HG03060 (cell line): ENCODE results near the gene C6orf136.
"Not testable (repeated sequence)": the region's sequence is repeated elsewhere in the genome, so short reads cannot be mapped to it uniquely, and the experiment has no call there.

Source experiments
- ATAC-seq: cut with Tn5 transposase; IDR thresholded peaks from one replicate; pipeline ENCODE4 v1.9.1; 2021; ENCODE audit warnings: low read depth, moderate number of reproducible peaks; ENCODE audit not compliant: unreplicated experiment

C6orf136 gene

GRCh38 chr6:30646450-30647241, at the start of gene C6orf136:
TSS of gene C6orf136 (plus strand) at chr6:30647133. CDS start at chr6:30647232, 99 bp downstream.
- ATAC-seq = no peak

GRCh38 chr6:30597315-30598144, 49.4 kb upstream of the C6orf136 start:
- ATAC-seq = not testable (repeated sequence)

- no peak for ATAC-seq
Observed at GRCh38 chr6:30598912-30599624, 47.9 kb upstream of the C6orf136 start.

GRCh38 chr6:30599625-30600324, 47.2 kb upstream of the C6orf136 start:
- ATAC-seq = no peak

GRCh38 chr6:30600451-30600961, 46.4 kb upstream of the C6orf136 start:
- no peak for ATAC-seq

- ATAC-seq = no peak
Observed at GRCh38 chr6:30601436-30601814, 45.5 kb upstream of the C6orf136 start.

GRCh38 chr6:30601815-30602641, 44.9 kb upstream of the C6orf136 start:
- ATAC-seq = no peak

- ATAC-seq = no peak
Observed at GRCh38 chr6:30603961-30604360, 43.0 kb upstream of the C6orf136 start.

GRCh38 chr6:30610065-30610464, 36.9 kb upstream of the C6orf136 start:
- ATAC-seq = no peak

- ATAC-seq = no peak
Observed at GRCh38 chr6:30611150-30611855, 35.6 kb upstream of the C6orf136 start.

GRCh38 chr6:30611856-30612194, 35.1 kb upstream of the C6orf136 start:
- ATAC-seq = no peak

- no peak for ATAC-seq
Observed at GRCh38 chr6:30612213-30612612, 34.7 kb upstream of the C6orf136 start.

GRCh38 chr6:30612687-30613248, 34.2 kb upstream of the C6orf136 start:
- ATAC-seq = no peak

- ATAC-seq = no peak
Observed at GRCh38 chr6:30613251-30614043, 33.5 kb upstream of the C6orf136 start.

GRCh38 chr6:30614044-30614842, 32.7 kb upstream of the C6orf136 start:
- no peak for ATAC-seq

GRCh38 chr6:30614843-30615218, 32.1 kb upstream of the C6orf136 start:
- no peak for ATAC-seq
